Adipose tissue (tissue), 3 donors: ENCODE results near the gene NOD1. TPM values are rescaled to one million over a fixed set of nuclear protein-coding genes. Genes with fewer than 3 reads are reported as not detected.
"Not testable (repeated sequence)": the region's sequence is repeated elsewhere in the genome, so short reads cannot be mapped to it uniquely, and the experiment has no call there.

Source experiments
- H3K27ac ChIP-seq: one replicate; pipeline ENCODE4 v1.5.1; 2013; ENCODE audit warnings: low read depth, low read length
- WGBS, 3 donors: extraction: QIAGEN DNeasy Blood & Tissue Kit; methylation state at CpG; one replicate each; pipeline ENCODE4 v1.1.7; 2013; 5-methylcytosine and 5-hydroxymethylcytosine counted together
- polyA plus RNA-seq, 3 donors: library from polyadenylated mRNA; stranded (reverse); fragments of 200-250 nt; gene quantifications; one replicate each; pipeline ENCODE4 v1.2.3, GENCODE V29; 2013
- donor health status: healthy with polysubstance abuse.
- donor health status: Bipolar disorder and iron deficiency.
- donor health status: healthy.

NOD1 gene
- polyA plus RNA-seq, 3 donors = 2.7 to 24.1 (median 18.8) TPM

GRCh38 chr7:30405179-30405578 lies 73.4 kb downstream of the NOD1 start:
- H3K27ac ChIP-seq = no peak overlapping the region
- WGBS, 3 donors = 94 to 97% (median 95%) methylated on average over 2 of the region's 2 CpGs

- WGBS, 3 donors = 86 to 91% (median 86%) methylated on average over 3 of the region's 3 CpGs
- no peak overlapping the region for H3K27ac ChIP-seq
Measured at GRCh38 chr7:30403477-30403876, 75.1 kb downstream of the NOD1 start.

- no peak overlapping the region for H3K27ac ChIP-seq
- 65 to 74% (median 67%) methylated on average over 7 of the region's 7 CpGs for WGBS, 3 donors
Measured at GRCh38 chr7:30396389-30396788, 82.2 kb downstream of the NOD1 start.

- no peak overlapping the region for H3K27ac ChIP-seq
Measured at GRCh38 chr7:30395676-30396075, 82.9 kb downstream of the NOD1 start.

GRCh38 chr7:30391806-30392205 lies 86.8 kb downstream of the NOD1 start:
- H3K27ac ChIP-seq = no peak overlapping the region
- WGBS, 3 donors = 97 to 98% (median 97%) methylated on average over 6 of the region's 6 CpGs

More at GRCh38 chr7:30395676-30396075, 82.9 kb downstream of the NOD1 start:
- WGBS, 3 donors = 71 to 97% (median 91%) methylated on average over 4 of the region's 4 CpGs

GRCh38 chr7:30390736-30391636 lies 87.6 kb downstream of the NOD1 start:
- 86 to 92% (median 88%) methylated on average over 8 of the region's 8 CpGs for WGBS, 3 donors
- H3K27ac ChIP-seq = no peak overlapping the region

- no peak overlapping the region for H3K27ac ChIP-seq
- 60 to 76% (median 61%) methylated on average over 3 of the region's 3 CpGs for WGBS, 3 donors
Measured at GRCh38 chr7:30389791-30390190, 88.8 kb downstream of the NOD1 start.

GRCh38 chr7:30382607-30383006 lies 96.0 kb downstream of the NOD1 start:
- 14 to 95% (median 91%) methylated on average over 1 of the region's 1 CpG for WGBS, 3 donors
- H3K27ac ChIP-seq = no peak overlapping the region

- 89 to 98% (median 92%) methylated on average over 4 of the region's 4 CpGs for WGBS, 3 donors
- H3K27ac ChIP-seq = not testable (repeated sequence)
Measured at GRCh38 chr7:30380824-30381223, 97.8 kb downstream of the NOD1 start.

- WGBS, 3 donors = 72 to 96% (median 95%) methylated on average over 2 of the region's 2 CpGs
- no peak overlapping the region for H3K27ac ChIP-seq
Measured at GRCh38 chr7:30380294-30380693, 98.3 kb downstream of the NOD1 start.

GRCh38 chr7:30379741-30380140 lies 98.8 kb downstream of the NOD1 start:
- H3K27ac ChIP-seq = no peak overlapping the region
- WGBS, 3 donors = 65 to 83% (median 81%) methylated on average over 4 of the region's 4 CpGs

- no peak overlapping the region for H3K27ac ChIP-seq
- 70 to 72% (median 71%) methylated on average over 4 of the region's 4 CpGs for WGBS, 3 donors
Measured at GRCh38 chr7:30379131-30379530, 99.5 kb downstream of the NOD1 start.

GRCh38 chr7:30378275-30378674 lies 100.3 kb downstream of the NOD1 start:
- WGBS, 3 donors = 71 to 86% (median 79%) methylated on average over 1 of the region's 1 CpG
- no peak overlapping the region for H3K27ac ChIP-seq

Other genes with a start within 250 kb of the NOD1 start
- 1 to 10 TPM; 5.2 to 8.2 (median 5.4) TPM for gene ZNRF2, start 194.2 kb downstream of the NOD1 start, polyA plus RNA-seq
- 100 to 1,000 TPM in 2 of 3 donors, 10 to 100 TPM in 1; 33.3 to 242 (median 148) TPM for gene GGCT, start 26.0 kb upstream of the NOD1 start, polyA plus RNA-seq
- gene GARS1, start 116.1 kb upstream of the NOD1 start, polyA plus RNA-seq = 10 to 100 TPM; 56.2 to 67.9 (median 58.4) TPM
- gene CRHR2, start 203.7 kb upstream of the NOD1 start, polyA plus RNA-seq = 1 to 10 TPM in 1 of 3 donors, under 1 TPM in 2; 0.21 to 1.1 (median 0.22) TPM